Parathyroid adenoma (tissue), 2 donors: ENCODE results near the gene GSKIP.

ENCODE experiments used
- H2AFZ ChIP-seq: fragments of 300-600 bp; sonication (generic); one replicate; pipeline ENCODE4 v1.7.0; 2017; ENCODE audit warnings: antibody characterized with exemption, mild to moderate bottlenecking
- H3K27ac ChIP-seq: fragments of 300-600 bp; sonication (generic); one replicate; pipeline ENCODE4 v1.7.0; 2017
- H3K27me3 ChIP-seq: fragments of 300-600 bp; sonication (generic); one replicate; pipeline ENCODE4 v1.7.0; 2017; ENCODE audit warnings: low read length; ENCODE audit not compliant: control insufficient read depth, insufficient read depth
- H3K36me3 ChIP-seq: fragments of 300-600 bp; sonication (generic); one replicate; pipeline ENCODE4 v1.7.0; 2017; ENCODE audit warnings: low read length; ENCODE audit not compliant: control insufficient read depth, insufficient read depth
- H3K4me1 ChIP-seq: fragments of 300-600 bp; sonication (generic); one replicate; pipeline ENCODE4 v1.7.0; 2017; ENCODE audit warnings: control low read depth
- H3K4me2 ChIP-seq: fragments of 300-600 bp; sonication (generic); one replicate; pipeline ENCODE4 v1.7.0; 2017; ENCODE audit warnings: low read length
- H3K4me3 ChIP-seq: fragments of 300-600 bp; sonication (generic); one replicate; pipeline ENCODE4 v1.7.0; 2017; ENCODE audit warnings: low read depth, low read length
- H3K79me2 ChIP-seq: fragments of 300-600 bp; sonication (generic); one replicate; pipeline ENCODE4 v1.7.0; 2017; ENCODE audit warnings: control low read depth
- H3K9ac ChIP-seq: fragments of 300-600 bp; sonication (generic); one replicate; pipeline ENCODE4 v1.7.0; 2017; ENCODE audit warnings: mild to moderate bottlenecking
- H3K9me3 ChIP-seq: fragments of 300-600 bp; sonication (generic); one replicate; pipeline ENCODE4 v1.7.0; 2017; ENCODE audit warnings: low read length; ENCODE audit not compliant: control insufficient read depth
- TF ChIP-seq, protein P1 (sequence below): fragments of 300-600 bp; sonication (generic); IDR thresholded peaks from one replicate; pipeline ENCODE4 v1.7.0; 2017; ENCODE audit warnings: antibody characterized with exemption, mild to moderate bottlenecking
- donor health status: primary hyperparathyroidism.

Gene GSKIP

DNA sequence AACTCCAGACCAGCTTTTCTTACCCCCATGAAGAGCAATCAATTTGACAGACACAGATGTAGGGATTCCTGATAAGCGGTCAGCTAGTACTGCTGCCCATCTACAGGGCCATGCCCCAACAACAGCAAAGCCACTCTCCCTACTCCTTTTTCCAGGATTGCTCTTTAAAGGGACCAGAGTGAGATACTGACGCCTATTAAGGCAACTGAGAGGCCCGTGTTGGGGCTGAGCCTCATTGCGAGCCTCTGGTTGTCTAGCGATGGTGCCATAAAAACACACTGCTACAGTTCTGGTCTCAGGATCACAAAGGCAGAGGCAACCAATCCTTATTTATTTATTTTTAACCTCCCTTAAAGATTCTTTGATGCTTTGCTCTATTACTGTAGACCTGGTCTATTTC lies 59.7 kb downstream of the GSKIP start:
- TF ChIP-seq, protein P1, sequence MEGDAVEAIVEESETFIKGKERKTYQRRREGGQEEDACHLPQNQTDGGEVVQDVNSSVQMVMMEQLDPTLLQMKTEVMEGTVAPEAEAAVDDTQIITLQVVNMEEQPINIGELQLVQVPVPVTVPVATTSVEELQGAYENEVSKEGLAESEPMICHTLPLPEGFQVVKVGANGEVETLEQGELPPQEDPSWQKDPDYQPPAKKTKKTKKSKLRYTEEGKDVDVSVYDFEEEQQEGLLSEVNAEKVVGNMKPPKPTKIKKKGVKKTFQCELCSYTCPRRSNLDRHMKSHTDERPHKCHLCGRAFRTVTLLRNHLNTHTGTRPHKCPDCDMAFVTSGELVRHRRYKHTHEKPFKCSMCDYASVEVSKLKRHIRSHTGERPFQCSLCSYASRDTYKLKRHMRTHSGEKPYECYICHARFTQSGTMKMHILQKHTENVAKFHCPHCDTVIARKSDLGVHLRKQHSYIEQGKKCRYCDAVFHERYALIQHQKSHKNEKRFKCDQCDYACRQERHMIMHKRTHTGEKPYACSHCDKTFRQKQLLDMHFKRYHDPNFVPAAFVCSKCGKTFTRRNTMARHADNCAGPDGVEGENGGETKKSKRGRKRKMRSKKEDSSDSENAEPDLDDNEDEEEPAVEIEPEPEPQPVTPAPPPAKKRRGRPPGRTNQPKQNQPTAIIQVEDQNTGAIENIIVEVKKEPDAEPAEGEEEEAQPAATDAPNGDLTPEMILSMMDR = no peak
- no peaks in the 10 kb centered on the region for H3K4me1 ChIP-seq
- H3K27me3 ChIP-seq = no peaks in the 10 kb centered on the region
- no peaks in the 10 kb centered on the region for H3K9me3 ChIP-seq
- no peak overlapping the region for H3K27ac ChIP-seq
- no peak overlapping the region for H3K9ac ChIP-seq
- no peaks in the 10 kb centered on the region for H3K36me3 ChIP-seq
- no peak overlapping the region for H3K4me2 ChIP-seq
- H3K4me3 ChIP-seq = no peak overlapping the region
- H3K79me2 ChIP-seq = no peaks in the 10 kb centered on the region
- H2AFZ ChIP-seq = no peak overlapping the region

DNA sequence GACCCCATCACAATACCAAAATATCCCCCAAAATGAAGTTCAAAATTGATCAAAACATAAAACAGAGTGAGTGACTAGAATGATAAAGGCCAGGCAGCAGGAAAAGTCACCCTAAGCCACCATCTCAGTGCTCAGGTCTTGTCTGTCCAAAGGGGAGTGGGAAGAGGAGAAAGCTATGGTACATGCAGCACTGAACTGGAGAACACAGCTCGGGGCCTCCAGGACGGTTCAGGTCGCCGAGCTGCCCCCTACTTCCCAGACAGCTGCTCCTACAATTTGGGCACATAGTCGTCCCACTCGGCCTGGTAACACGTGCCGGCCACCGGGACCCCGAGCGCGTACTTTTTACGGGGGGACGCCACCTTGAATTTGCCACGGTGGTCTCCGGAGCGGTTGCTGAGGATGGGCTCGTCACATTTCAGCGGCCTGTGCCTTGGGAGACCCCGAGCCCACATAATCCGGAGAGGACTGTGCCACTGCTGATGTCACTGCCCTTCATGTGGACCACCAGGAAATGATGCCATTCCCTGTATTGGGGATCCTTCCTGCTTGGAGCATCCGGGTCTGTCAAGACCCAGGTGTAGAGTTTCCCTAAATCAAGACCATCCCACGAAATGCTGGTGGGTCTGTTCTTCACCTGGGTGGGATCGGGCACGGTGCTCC lies 60.3 kb downstream of the GSKIP start:
- Histone ChIP-seq H3K9ac (no peak overlapping the region), H2AFZ (peak overlapping the region; percentile 73), H3K79me2 (no peaks in the 10 kb centered on the region), H3K27ac (no peak overlapping the region), H3K9me3 (no peaks in the 10 kb centered on the region), H3K27me3 (no peaks in the 10 kb centered on the region), H3K4me1 (no peaks in the 10 kb centered on the region), H3K36me3 (no peaks in the 10 kb centered on the region), H3K4me3 (no peak overlapping the region), H3K4me2 (peak overlapping the region; percentile 17)
- TF ChIP-seq, protein P1 = no peak

DNA sequence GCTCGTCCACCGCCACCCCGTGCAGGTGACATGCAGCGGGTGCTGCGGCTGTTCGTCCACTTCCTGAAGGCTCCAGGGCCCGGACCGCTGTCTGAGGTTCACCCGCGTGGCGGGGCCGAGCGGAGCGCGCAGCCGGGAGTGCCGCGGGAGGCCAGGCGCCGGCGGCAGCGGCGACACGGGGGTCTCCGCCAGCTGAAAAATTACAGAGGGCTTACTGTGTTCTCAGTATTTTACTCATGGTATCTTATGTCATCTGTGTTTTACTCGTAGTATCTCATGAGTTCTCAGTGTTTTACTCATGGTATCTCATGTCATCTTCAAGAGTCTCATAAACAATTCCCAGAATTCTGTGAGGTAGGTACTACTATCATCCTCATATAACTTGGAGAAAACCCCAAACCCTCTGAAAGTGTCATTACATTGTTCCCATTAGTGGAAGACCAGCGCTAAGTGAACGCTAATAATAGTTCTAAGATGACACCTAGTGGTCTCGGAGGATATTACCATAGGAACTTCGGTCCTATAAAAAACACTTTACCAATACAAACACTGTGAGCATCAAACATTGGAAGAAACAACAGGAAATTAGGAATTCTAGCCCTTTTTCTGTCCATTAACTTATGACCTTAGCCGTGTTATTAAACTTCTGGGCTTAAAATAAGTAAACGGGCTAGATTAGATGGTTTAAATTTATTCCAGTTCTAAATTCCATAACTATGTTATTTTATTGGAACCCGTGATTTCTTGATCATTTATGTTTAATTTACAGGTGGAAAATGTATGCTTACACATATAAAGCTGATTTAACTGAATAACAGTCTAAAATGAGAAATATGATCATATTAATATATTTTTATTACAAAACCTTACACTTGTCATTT lies 61.0 kb downstream of the GSKIP start:
- Histone ChIP-seq H3K79me2 (no peaks in the 10 kb centered on the region), H3K36me3 (no peaks in the 10 kb centered on the region), H3K4me3 (peak overlapping the region; percentile 23), H3K4me1 (no peaks in the 10 kb centered on the region), H2AFZ (peak overlapping the region; percentile 73), H3K27ac (no peak overlapping the region), H3K9ac (no peak overlapping the region), H3K9me3 (no peaks in the 10 kb centered on the region), H3K27me3 (no peaks in the 10 kb centered on the region), H3K4me2 (peak overlapping the region; percentile 17)
- TF ChIP-seq, protein P1 = peak; percentile 85

DNA sequence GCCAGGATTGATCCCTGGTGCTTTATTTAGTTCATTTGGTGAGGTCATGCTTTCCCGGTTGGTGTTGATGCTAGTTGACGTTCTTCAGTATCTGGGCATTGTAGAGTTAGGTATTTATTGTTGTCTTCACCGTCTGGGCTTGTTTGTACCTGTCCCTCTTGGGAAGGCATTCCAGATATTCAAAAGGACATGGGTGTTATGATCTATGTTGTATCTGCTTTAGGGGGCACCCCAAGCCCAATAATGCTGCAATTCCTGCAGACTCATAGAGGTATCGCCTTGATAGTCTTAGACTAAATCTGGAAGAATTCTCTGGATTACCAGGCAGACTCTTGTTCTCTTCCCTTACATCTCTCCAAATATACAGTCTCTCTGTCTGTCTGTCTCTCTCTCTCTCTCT lies 70.7 kb downstream of the GSKIP start:
- TF ChIP-seq, protein P1 = no peak

More for the DNA sequence above, 70.7 kb downstream of the GSKIP start:
- Histone ChIP-seq H3K27ac (no peak overlapping the region), H3K9me3 (no peaks in the 10 kb centered on the region), H3K4me2 (no peak overlapping the region), H3K36me3 (no peaks in the 10 kb centered on the region), H3K79me2 (no peaks in the 10 kb centered on the region), H3K4me1 (no peaks in the 10 kb centered on the region), H2AFZ (no peak overlapping the region), H3K4me3 (no peak overlapping the region), H3K27me3 (no peaks in the 10 kb centered on the region), H3K9ac (no peak overlapping the region)
